Measurements from ENCODE around the gene LCE7A.

- TF ChIP-seq CTCF (conservative IDR thresholded peaks at IDR 0.05; ENCODE audit: low read depth, low read length): no peak
- TF ChIP-seq POLR2A (IDR thresholded peaks at IDR 0.05; ENCODE audit: low read depth, low read length): no peak
- no peak for TF ChIP-seq FOS (IDR thresholded peaks at IDR 0.05; ENCODE audit: low read depth, low read length)
- no peak for TF ChIP-seq RFX5 (IDR thresholded peaks at IDR 0.05; ENCODE audit: low read depth, low read length)
- TF ChIP-seq NFE2L2 (IDR thresholded peaks at IDR 0.05; ENCODE audit: low read depth, low read length): no peak
- TF ChIP-seq CEBPB (IDR thresholded peaks at IDR 0.05; ENCODE audit: low read depth, low read length): no peak
- TF ChIP-seq BHLHE40 (IDR thresholded peaks at IDR 0.05; ENCODE audit: low read depth, low read length): no peak
- TF ChIP-seq SMC3 (IDR thresholded peaks at IDR 0.05; ENCODE audit: low read depth, low read length): no peak
- TF ChIP-seq MAFK (IDR thresholded peaks at IDR 0.05; ENCODE audit: low read depth, low read length): no peak
- TF ChIP-seq RAD21 (IDR thresholded peaks at IDR 0.05; ENCODE audit: low read length): no peak
- TF ChIP-seq MXI1 (IDR thresholded peaks at IDR 0.05; ENCODE audit: borderline replicate concordance, low read depth, low read length): no peak
These were observed 25.3 kb downstream of the LCE7A start for GRCh38 chr1:152884966-152885624.
